GM21786 (cell line): Measurements from ENCODE around the gene EFCAB10.
"Not testable (repeated sequence)": the region's sequence is repeated elsewhere in the genome, so short reads cannot be mapped to it uniquely, and the experiment has no call there.

ENCODE experiments used
- ATAC-seq: cut with Tn5 transposase; IDR thresholded peaks from one replicate; pipeline ENCODE4 v1.9.1; 2021; ENCODE audit not compliant: unreplicated experiment

The EFCAB10 gene

GRCh38 chr7:105599551-105599950 is 18.3 kb upstream of the EFCAB10 start:
- no peak for ATAC-seq

DNA sequence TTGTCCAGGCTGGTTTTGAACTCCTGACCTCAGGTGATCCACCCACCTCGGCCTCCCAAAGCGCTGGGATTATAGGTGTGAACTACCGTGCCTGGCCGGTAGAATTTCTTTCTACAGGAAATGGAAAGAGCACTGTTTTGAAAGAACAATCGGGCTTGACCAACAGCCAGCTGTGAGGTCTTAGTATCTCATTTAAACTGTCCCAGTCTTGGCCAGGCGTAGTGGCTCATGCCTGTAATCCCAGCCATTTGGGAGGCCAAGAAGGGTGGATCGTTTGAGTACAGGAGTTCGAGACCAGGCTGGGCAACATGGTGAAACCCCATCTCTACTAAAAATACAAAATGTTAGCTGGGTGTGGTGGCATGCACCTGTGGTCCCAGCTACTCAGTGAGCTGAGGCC is 17.8 kb upstream of the EFCAB10 start:
- not testable (repeated sequence) for ATAC-seq

DNA sequence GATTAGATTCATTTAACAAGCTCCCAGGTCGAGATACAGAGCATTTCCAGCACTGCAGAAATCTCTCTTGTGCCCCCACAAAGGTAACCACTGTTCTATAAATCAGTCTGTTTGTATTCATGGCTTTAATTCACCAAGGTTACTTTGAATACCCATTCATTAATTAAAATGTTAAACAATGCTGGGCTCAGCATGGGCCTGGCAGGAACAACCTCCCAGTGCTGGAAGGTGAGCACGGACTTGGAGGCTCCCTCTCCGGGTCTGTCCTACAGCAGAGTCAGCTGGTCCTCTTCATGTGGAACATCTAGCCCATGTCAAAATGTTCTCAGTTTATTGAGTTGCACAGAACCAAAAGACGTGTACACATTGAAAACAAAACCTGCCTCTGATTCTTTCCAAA is 15.6 kb upstream of the EFCAB10 start:
- no peak for ATAC-seq

DNA sequence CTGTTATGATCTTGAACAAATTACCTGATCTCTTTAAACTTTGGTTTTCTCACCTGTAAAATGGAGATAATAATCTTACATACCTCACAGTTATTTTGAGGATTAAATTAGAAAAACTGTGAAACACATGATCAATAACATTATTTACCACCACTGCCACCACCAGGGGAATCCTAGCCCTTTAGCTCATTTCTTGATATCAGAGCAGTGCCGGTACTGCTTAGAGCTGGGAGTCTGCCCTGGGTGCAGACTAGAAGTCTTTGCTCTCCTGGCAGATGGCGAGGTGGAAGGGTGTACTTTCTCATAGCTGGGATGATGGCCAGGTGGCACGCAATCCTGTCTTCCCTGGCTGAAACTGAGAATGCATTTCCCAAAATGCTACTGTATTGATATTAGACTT is 12.7 kb upstream of the EFCAB10 start:
- no peak for ATAC-seq

DNA sequence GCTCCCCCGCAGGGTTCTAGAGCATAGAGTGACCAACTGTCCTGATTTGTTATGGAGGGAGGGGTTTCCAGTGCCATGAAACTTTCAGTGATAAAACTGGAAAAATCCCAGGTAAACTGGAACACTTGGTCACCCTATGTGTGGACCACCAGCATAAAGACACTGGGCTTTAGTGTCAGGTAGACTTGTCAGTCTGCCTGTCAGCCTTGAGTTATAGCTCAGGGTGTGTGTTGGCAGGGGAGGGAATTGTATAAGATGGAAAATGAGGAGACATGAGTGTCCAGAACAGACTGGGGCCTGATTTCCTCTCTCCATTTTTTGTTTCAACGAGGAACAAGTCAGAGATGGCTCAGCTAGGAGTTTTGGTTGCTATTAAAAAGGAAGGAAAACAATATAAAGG is 10.2 kb upstream of the EFCAB10 start:
- no peak for ATAC-seq

GRCh38 chr7:105590793-105591192 is 9.5 kb upstream of the EFCAB10 start:
- ATAC-seq: no peak

GRCh38 chr7:105589356-105590077 is 8.2 kb upstream of the EFCAB10 start:
- peak; percentile 89 for ATAC-seq

DNA sequence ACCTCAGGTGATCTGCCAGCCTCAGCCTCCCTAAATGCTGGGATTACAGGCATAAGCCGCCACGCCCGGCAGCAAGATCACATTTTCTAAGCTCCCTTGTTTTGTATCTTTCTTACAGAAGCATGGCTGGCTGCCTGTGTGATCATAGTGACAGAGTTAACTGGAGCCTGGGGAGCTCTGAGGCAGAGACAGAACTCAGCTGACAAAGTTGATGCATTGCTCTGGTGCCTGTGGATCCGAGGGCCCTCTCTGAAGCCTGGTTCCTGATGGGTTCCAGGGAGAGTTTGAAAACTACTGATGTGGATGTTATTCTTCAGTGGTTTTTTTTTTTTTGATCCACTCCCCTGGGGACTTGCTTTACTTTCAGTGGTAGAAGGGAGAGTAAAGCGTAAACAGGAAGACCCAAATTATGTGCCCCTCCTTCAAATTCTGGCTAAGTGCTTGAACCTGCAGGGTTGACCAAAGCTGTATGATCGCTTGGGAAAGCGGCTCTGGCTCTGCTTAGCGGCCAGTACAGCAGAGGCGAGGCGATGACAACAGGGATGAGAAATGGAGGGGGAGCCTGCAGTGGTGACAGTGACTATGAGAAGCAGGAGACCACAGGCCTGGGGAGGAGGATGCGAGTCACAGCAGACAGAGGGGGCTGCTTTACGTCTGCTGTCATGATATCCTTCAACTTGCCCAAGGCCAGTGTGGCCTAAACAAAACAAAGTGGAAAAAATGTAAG is 6.8 kb upstream of the EFCAB10 start:
- no peak for ATAC-seq

DNA sequence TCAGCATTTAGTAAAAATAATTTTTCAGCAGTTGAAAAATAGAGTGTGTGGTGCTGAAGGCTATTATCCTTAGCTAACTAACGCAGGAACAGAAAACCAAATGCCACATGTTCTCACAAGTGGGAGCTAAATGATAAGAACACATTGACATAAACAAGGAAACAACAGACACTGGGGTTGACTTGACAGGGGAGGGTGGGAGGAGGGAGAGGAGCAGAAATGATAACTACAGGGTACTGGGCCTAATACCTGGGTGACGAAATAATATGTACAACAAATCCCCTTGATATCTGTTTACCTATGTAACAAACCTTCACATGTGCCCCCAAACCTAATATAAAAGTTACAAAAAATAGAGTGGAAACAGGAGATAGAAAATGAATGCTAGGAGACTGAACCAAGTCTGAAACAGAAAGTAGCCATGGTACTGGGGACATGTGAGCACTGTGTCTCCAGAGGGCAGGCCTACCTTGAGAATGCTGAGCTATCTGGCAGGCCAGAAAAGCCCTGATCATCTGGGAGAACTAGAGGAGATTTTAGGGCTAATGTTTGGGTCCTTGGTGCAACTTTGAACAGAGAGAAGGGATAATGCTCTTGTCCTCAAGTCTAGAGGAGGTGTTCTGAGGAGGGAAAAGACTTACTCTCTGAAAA is 4.7 kb upstream of the EFCAB10 start:
- ATAC-seq: no peak

- no peak for ATAC-seq
Observed at GRCh38 chr7:105584165-105584564, 2.9 kb upstream of the EFCAB10 start.

DNA sequence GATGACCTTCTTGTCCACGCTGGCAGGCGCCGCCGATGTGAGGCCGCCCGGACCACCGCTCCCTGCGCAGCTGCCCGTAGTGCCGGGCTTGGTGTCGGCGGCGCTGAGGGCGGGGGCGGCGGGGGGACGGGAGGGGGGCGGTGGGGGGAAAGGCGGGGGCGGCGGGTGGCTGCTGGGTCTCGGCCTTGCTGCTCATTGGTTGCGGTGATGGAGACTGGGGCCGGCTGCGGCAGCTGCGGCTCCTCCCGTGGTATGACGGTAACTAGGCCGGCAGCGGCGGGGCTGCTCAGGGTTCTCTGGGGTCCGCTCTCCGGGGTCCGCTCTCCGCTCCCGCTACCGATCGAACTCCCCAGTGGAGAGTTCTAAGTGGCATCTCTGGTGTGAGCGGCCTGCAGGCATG is 1.8 kb upstream of the EFCAB10 start:
- no peak for ATAC-seq

DNA sequence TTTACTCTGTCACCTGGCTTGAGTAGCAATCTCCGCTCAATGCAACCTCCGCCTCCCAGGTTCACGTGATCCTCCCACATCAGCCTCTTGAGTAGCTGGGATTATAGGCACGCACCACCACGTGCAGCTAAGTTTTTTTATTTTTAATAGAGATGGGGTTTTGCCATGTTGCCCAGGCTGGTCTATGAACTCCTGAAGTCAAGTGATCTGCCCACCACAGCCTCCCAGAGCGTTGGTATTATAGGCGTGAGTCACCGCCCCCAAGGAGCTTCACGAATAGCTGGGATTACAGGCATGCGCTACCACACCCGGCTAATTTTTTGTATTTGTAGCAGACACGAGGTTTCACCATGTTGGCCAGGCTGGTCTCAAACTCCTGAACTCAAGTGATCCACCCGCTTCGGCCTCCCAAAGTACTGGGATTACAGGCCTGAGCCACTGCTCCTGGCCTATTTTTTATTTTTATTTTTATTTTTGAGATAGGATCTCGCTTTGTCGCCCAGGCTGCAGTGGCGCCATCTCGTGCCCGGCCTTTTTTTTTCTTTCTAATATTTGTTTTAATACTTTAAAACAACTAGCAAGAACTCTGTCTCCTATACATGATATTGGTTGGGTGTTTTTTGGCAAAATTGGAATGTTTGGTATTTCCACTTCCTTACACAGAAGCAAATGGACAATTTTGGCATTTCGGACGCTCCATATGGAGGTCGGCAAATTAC is 1.1 kb downstream of the EFCAB10 start:
- no peak for ATAC-seq

DNA sequence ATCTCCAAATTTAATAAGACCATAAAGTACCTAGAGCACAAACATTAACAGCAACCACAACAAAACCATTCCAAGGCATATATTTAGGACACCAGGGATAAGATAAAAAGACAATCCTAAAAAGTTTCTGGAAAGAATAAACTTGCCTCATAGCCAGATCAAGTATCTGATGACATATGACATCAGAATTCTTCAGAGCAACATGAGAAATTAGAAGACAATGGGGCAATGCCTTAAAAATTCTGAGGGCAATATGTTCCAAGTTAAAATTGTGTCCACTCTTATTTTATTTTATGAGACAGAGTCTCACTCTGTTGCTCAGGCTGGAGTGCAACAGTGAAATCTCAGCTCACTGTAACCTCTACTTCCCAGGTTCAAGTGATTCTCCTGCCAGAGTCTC is 2.8 kb downstream of the EFCAB10 start:
- no peak for ATAC-seq

DNA sequence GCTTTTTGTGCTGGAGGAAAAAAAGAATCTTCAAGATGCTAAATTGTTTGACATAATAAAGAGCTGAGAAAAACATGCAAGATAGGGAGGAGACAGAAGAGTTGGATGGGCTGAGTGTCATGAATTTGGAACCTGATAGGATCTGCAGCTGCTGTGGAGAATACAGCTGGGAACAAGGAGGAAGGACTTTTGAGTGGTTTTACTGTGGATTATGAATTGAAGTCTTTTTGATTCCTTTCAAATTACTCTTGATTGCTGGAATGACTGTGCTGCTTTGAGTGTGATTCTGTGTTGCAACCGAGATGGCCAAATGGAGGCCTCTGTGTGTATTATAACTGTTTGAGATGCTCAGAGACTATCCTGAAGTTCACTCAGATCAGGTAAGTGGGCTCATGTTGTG is 4.0 kb downstream of the EFCAB10 start:
- ATAC-seq: no peak

DNA sequence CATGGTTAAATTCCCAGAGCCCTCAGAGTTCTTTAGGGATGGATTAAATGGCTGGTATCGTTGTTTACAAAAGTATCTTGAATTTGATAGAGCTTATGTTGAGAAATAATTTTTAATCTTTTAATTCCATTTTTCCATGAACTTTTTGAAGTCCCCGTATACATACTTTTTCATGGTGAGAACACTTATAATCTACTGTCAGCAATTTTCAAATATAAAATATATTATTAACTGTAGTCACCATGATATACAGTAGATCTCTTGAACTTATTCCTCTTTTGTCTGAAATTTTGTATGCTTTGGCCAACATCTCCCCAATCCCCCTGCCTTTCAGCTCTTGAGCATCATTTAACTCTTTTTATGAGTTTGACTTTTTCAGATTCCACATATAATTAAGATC is 9.4 kb downstream of the EFCAB10 start:
- ATAC-seq: no peak

- ATAC-seq: no peak
Observed at GRCh38 chr7:105567821-105568220, 13.5 kb downstream of the EFCAB10 start.

- no peak for ATAC-seq
Observed at GRCh38 chr7:105567024-105567423, 14.3 kb downstream of the EFCAB10 start.

GRCh38 chr7:105565190-105565589 is 16.1 kb downstream of the EFCAB10 start:
- ATAC-seq: no peak

DNA sequence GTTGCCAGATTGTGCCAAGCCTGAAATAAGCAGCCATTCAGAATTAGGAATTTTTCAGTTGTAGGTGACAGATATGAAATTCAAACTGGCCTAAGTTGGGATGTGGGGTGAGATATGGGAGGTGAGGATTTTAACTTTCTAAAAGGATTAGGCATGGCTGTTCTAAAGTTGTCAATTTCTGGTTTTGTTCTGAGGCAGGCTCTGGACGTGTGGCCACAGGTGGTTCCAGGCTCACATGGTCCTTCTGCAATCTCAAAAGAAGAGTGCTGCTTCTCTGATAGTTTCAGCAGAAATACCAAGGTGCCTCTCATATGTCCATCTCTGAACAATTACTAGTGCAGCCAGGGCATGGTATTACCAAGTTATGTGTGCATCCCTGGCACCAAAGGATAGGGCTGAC is 21.4 kb downstream of the EFCAB10 start:
- no peak for ATAC-seq

- no peak for ATAC-seq
Observed at GRCh38 chr7:105538339-105538738, 43.0 kb downstream of the EFCAB10 start.

GRCh38 chr7:105532709-105533460 is 48.4 kb downstream of the EFCAB10 start:
- ATAC-seq: no peak
